GM19324 (cell line): ENCODE data around the gene SCGB3A1.

Experiments used
- ATAC-seq: cut with Tn5 transposase; IDR thresholded peaks from one replicate; pipeline ENCODE4 v1.9.1; 2021; ENCODE audit warnings: mild to moderate bottlenecking, moderate library complexity; ENCODE audit not compliant: unreplicated experiment, low FRiP score

Gene SCGB3A1

GRCh38 chr5:180625791-180626660 lies 34.7 kb upstream of the SCGB3A1 start:
- no peak for ATAC-seq

GRCh38 chr5:180625125-180625790 lies 34.0 kb upstream of the SCGB3A1 start:
- no peak for ATAC-seq

- no peak for ATAC-seq
These were observed 33.3 kb upstream of the SCGB3A1 start for GRCh38 chr5:180624587-180624986.

- ATAC-seq, result no peak
These were observed 32.5 kb upstream of the SCGB3A1 start for GRCh38 chr5:180623844-180624243.

- no peak for ATAC-seq
These were observed 32.1 kb upstream of the SCGB3A1 start for GRCh38 chr5:180623411-180623834.

GRCh38 chr5:180622910-180623309 lies 31.6 kb upstream of the SCGB3A1 start:
- ATAC-seq, result no peak

- no peak for ATAC-seq
These were observed 30.0 kb upstream of the SCGB3A1 start for GRCh38 chr5:180621311-180621710.

GRCh38 chr5:180620014-180620413 lies 28.7 kb upstream of the SCGB3A1 start:
- ATAC-seq, result no peak

GRCh38 chr5:180619563-180619915 lies 28.2 kb upstream of the SCGB3A1 start:
- ATAC-seq, result no peak

GRCh38 chr5:180618829-180619562 lies 27.7 kb upstream of the SCGB3A1 start:
- no peak for ATAC-seq

GRCh38 chr5:180618487-180618828 lies 27.2 kb upstream of the SCGB3A1 start:
- no peak for ATAC-seq

- no peak for ATAC-seq
These were observed 22.5 kb upstream of the SCGB3A1 start for GRCh38 chr5:180613814-180614188.

GRCh38 chr5:180613188-180613813 lies 22.0 kb upstream of the SCGB3A1 start:
- ATAC-seq, result no peak

- no peak for ATAC-seq
These were observed 21.4 kb upstream of the SCGB3A1 start for GRCh38 chr5:180612683-180613082.

GRCh38 chr5:180611140-180611850 lies 20.0 kb upstream of the SCGB3A1 start:
- no peak for ATAC-seq

GRCh38 chr5:180609817-180610550 lies 18.7 kb upstream of the SCGB3A1 start:
- ATAC-seq, result no peak

GRCh38 chr5:180609386-180609785 lies 18.1 kb upstream of the SCGB3A1 start:
- ATAC-seq, result no peak

- no peak for ATAC-seq
These were observed 17.4 kb upstream of the SCGB3A1 start for GRCh38 chr5:180608572-180609310.
